OCI-M1 (cell line): ENCODE measurements around the gene RASL10B.
"Not testable (repeated sequence)": the region's sequence is repeated elsewhere in the genome, so short reads cannot be mapped to it uniquely, and the experiment has no call there.

Experiments
- DNase-seq: peaks from one replicate; lab custom pipeline; 2025; lab: John Stamatoyannopoulos, UW

The RASL10B gene

DNA sequence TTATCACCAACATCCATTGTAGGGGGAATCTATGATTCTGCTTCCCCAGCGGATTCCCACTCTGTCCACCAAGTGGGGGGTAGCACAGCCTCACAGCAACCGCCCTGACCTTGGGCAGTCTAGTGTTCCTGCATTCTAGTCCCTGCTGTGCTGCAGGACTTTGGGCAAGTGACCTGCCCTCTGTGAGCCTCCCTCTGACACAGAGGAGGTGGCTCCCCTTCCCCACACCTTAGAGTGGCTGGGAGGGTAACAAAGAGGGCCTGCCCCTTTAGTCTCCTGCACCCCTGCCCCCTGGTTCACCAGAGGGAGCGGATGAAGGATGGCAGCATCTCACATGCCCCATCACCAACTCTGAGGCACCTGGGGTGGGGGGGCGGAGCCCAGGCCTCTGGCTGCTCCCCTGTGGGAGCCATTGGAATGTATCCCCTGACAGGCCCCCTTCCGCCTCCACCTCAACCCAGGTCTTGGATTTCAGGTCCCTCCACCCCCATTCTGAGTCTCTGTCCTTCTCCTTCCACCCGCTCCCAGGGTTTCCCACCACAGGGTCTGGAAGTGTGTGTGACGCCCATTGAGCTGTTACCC is 11.5 kb downstream of the RASL10B start:
- DNase-seq: no peak

GRCh38 chr17:35743626-35744328 is 12.3 kb downstream of the RASL10B start:
- DNase-seq: peak; percentile 67

GRCh38 chr17:35744830-35745229 is 13.4 kb downstream of the RASL10B start:
- DNase-seq: no peak

DNA sequence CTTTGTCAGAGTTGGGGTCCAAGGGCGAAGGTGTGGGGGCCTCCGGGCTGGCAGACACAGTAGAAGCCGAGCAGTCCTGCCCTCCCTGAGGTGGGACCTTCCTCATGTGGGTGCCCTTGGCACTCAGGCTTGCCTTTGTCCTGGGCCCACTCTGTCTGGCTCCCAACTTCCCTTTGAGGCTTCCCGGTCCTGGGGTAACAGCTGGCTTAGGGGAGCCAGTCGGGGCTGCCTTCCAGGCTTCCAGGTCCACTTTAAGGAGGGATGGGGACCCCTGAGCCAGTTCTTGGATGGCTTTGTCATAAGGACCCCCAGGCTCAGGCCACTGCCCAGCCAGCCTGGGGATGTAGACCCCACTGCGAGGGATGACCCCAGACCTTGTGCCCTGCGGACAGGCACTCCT is 13.8 kb downstream of the RASL10B start:
- DNase-seq: no peak

- no peak for DNase-seq
These were observed 14.4 kb downstream of the RASL10B start for GRCh38 chr17:35745749-35746320.

DNA sequence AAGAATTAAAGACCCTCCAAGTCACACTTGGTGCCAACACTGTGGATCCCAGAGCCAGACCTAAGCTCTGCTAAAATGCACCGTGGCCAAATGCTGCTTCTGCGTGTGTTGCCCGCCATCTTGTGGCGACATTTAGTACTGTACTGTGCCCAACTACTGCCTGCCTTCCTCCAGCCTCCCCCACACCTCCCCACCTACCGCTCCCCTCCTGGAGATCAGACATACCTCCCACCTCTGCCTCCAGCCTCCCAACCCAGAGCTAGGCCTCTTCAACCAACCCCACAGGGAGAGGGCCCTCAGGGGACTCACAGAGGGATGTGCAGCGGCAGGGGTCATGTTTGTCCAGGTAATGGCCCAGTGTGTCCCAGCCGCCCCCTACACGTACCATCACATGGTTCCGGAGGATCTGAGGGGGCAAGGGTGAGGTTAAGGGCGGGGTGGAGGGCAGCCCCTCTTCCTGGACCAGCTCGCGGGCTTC is 16.1 kb downstream of the RASL10B start:
- peak; percentile 84 for DNase-seq

DNA sequence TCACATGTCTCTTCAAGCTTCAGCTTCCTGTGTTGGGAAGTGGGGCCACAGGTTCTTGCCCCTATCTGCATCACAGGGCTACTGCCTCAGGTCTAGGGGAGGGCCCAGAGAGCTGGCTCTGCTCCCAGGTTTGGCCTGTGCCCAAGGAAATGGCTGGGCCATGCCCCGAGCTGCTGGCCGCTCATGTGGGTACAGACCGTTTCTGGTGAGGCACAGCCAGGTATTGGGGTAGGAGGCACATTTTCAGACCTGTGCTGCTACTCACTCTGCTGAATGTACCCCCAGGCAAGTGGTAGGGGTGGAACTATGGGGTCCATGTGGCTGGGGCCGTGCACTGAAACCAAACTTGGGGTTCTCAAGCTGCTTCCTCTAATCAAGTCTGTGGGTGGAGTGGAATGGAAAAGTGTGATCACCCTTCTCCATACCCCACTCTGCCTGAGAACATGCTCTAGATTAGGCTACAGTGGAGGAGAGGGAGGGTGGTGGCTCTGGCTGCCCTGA is 17.0 kb downstream of the RASL10B start:
- DNase-seq: no peak

DNA sequence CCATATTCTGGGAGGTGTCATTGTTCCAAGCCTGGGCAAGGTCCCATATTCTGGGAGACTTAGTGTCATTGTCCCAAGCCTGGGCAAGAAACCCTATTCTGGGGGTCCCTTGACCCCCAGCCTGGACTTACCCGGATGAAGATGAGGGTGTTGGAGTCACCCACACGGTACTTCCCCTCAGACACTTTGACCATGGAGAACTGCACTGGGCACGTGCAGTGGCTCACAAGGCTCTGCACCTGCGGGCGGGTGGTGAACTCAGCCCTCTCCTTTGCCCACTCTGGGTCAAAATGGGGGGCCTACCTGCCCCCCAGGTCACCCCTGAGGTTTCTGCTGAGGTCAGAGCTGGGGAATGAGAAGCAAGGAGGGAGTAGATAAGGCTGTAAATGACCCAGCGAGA is 17.5 kb downstream of the RASL10B start:
- no peak for DNase-seq

DNA sequence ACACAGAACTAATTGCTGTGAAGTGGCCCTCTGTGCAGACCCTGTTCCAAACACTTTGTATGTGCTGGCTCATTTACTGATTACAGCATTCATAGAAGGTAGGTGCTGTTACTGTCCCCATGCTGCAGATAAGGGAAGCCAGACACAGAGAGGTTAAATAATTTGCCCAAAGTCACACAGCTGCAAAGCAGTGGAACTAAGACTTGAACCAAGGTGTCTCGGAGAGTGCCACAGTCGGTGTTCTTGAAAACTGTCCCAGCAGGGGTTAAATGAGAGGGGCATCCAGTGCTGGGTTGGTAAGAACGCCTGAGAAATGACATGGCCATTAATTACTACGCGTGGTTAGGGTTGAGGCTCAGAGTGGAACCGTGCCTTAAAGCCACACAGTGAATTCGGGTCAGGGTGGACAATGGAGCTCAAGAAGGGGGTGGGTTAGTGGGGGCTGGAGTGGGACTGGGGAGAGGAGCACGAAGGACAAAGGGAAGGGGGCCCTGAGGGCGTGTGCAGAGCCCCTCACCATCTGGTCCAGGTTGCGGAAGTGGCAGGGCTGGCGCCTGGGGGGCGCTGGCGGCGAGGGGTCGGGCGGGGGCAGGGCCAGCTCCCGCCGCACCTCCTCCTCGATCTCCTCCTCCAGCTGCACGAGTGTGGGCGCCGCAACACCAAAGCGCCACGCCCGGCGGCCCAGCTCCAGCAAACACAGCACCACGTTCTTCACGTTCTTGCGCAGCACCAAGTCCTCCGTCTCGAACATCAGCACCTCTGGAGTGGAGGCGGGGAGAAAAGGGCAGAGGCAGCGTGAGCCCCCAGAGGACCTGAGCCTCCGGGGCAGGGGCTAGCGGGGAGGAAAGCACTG is 18.3 kb downstream of the RASL10B start:
- DNase-seq: no peak

DNA sequence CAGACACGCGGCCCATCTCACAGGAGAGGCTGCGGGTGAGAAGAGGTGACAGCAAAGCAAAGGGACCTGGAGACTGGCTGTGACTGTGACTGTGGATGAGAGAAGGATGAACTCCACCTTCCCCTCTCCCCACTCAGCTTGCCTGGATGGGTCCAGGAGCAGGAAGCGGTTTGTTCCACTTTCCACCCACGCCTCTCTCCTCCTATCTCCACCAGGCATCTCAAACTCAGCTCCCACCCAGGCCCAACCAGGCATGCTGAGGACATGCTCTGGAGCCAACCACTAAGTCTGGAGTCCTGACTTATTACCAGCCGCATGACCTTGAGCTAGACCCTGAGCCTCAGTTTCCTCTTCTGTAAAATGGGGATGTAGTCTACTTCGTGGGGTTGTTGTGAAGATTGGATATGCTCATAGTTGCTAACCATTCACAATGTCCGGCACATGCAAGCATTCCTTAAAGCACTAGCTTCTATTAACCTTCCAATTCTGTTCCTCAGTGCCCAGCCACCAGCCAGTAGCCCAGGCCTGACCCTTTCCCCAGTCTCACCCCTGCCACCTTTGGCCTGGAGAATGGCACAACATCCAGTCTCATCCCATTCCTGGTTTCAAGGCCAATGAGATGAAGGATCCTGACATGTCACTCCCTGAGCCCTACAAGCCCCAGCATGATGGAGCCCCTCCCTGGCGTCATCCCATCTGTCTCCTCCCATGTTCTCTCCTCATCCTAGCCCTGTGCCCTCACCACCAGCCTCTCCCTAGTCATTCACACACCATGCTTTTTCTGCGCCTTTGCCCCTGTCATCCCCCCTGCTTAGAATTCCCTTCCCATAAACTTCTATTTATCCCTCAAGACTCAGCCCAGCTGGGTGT is 19.3 kb downstream of the RASL10B start:
- no peak for DNase-seq

DNA sequence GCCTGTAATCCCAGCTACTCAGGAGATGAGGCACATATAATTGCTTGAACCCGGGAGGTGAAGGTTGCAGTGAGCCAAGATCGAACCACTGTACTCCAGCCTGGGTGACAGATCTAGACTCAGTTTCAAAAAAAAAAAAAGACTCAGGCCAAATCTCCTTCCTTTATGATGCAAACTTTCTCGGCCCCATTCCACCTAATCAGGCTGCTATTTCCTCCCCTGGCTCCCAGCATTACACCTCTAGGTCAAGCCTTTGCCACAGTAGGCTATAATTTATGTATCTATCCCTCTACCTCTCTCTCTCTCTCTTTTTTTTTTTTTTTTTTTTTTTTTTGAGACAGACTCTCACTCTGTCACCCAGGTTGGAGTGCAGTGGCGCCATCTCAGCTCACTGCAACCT is 20.1 kb downstream of the RASL10B start:
- not testable (repeated sequence) for DNase-seq

- no peak for DNase-seq
These were observed 21.0 kb downstream of the RASL10B start for GRCh38 chr17:35752471-35752870.

- no peak for DNase-seq
These were observed 21.7 kb downstream of the RASL10B start, which contains the start of gene GAS2L2 for GRCh38 chr17:35752945-35753764. GAS2L2 (minus strand) TSS chr17:35753239; CDS start chr17:35752850, 389 bp downstream.

- no peak for DNase-seq
These were observed 25.8 kb downstream of the RASL10B start for GRCh38 chr17:35757243-35757642.

DNA sequence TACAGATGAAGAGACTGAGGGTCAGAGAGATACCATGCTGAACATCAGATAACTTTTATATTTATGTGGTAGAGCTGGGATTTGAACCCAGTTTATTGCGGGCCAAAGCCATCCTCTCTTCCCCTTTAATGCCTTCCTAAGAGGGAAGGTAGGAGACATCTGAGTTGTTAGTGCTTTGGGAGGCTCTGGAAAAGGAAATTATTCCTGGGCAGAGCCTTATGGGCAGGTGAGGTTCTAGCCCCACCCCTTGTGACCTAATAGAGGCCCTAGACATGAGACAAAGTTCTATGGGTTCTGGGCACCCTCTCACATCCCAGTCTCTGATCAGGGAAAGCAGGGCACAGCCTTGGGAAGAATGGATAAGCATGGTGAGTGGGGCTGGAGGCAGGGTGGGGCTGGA is 29.1 kb downstream of the RASL10B start, which contains the start of gene C17orf50:
Gene C17orf50 (plus strand): TSS at position 301 of the 400 bp plus-strand sequence. CDS start 55 bp downstream, at position 356.
- no peak for DNase-seq

DNA sequence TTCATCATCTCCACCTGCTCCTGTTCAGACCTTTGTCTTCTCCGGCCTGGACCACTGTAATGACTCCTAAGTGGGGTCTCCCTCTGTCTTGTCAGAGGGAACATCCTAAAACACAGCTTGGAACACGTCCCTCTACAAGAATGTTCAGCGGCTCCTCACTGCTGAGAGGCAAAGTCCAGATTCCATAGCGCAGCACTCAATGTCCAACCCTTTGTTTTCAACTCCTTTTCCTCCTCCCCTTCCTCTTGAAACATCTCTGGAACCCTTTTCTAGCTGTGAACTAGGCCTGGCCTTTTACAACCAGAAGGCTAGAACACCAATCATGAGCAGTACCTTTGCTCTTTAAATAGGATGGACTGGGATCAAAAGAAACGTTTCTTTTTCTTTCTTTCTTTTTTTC is 30.2 kb downstream of the RASL10B start:
- no peak for DNase-seq

DNA sequence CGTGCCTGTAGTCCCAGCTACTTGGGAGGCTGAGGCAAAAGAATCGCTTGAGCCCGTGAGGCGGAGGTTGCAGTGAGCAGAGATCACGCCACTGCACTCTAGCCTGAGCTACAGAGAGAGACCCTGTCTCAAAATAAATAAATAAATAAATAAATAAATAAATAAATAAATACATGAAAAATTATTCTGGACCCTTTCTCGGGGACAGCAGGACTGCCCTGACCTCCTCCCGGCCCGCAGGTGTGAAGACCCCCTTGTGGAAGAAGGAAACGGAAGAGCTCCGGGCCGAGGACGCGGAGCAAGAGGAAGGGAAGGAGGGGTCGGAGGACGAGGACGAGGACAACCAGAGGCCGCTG is 32.3 kb downstream of the RASL10B start:
- no peak for DNase-seq

DNA sequence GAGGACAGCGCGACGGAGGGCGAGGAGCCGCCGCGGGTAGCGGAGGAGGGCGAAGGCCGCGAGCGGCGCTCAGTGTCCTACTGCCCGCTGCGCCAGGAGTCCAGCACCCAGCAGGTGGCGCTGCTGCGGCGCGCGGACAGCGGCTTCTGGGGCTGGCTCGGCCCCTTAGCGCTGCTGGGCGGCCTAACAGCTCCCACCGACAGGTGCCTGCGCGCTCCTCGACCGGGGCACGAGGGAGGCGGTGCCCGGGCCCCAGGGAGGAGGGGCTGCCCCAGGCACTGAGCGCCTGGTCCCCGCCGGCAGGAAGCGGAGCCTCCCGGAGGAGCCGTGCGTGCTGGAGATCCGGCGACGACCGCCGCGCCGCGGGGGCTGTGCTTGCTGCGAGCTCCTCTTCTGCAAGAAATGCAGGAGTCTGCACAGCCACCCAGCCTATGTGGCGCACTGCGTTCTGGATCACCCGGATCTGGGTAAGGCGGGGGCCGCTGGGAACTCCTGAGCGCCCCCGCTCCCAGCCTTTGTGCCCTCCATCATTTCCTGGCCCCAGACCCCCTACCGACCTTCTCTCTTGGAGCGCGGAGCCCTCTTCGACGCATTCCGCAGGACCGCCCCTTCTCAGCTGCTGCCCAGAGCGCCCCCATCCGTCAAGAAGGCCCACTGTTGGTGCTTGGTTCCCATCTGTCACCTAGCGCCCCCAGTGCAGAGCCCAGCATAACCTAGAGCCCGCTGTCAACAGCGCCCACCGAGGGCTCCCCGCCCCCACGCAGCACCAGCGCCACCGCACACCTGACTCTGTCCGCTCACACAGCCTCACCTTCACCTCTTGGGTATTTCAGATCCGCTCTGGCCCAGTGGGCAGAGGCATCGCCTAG is 32.9 kb downstream of the RASL10B start:
- peak; percentile 96 for DNase-seq

GRCh38 chr17:35765086-35765710 is 33.8 kb downstream of the RASL10B start:
- no peak for DNase-seq
